ENCODE results near the gene RBM47. TPM values are rescaled to one million over a fixed set of nuclear protein-coding genes. Genes with fewer than 3 reads are reported as not detected.

Gene RBM47
- total and polyA plus RNA-seq, 7 experiments from 2014 or later, result 0.17 to 47.2 (median 1.9) TPM

DNA sequence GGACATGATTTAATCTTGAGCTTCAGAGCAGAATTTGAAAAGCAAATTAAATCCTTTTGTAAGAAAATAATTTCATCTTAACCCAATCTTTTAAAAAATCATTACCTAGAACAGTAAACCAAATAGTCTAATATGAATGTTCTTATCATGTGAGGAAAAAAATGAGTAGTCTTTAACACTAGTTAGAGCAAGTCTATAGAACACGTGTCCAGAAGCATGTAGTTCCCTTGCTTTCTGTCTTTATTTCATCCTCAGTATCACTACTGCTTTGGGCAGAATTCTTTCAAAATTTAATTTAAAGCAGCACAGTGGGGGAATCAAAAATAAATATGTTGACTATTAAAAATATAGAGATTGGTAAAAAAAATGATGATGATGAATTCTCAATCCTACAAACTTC is 2.1 kb downstream of the RBM47 start:
- intact Hi-C loops (cut with micrococcal nuclease), result loop anchor here in 1 of 2 donors (5.0 kb wide), 1 partner anchor 90 kb away; no protein-coding TSS in a partner anchor
- ATAC-seq, result no peak
- Mint-ChIP-seq H3K27ac (no peak overlapping the region), H3K36me3 (peaks cover 0 to 6% (median 0%) of the 10 kb centered on the region in 5 donors), H3K4me1 (peaks cover 18 to 47% (median 22%) of the 10 kb centered on the region in 7 donors), H3K9me3 (no peaks in the 10 kb centered on the region), H3K4me3 (peak overlapping the region in 2 of 10 donors; percentile 23 to 42), H3K27me3 (peaks cover 0 to 28% (median 21%) of the 10 kb centered on the region in 5 donors)
- no peak overlapping the region for H3K27ac ChIP-seq (ENCODE audit: low read depth, low read length)
- no peak for DNase-seq
- H3K9me3 ChIP-seq (ENCODE audit: control insufficient read depth in 2 of 3, low read length in 3 of 3), result no peaks in the 10 kb centered on the region
- no peaks in the 10 kb centered on the region for H3K27me3 ChIP-seq (ENCODE audit: control insufficient read depth in 2 of 2, insufficient read depth in 2 of 2, low read length in 2 of 2)
- H3K4me3 ChIP-seq (ENCODE audit: low read length), result no peak overlapping the region
- no peaks in the 10 kb centered on the region for H3K36me3 ChIP-seq (ENCODE audit: control insufficient read depth in 2 of 3, insufficient read depth in 3 of 3, low read length in 3 of 3)
- ChIA-PET POLR2A (no interaction called here), CTCF (no interaction called here)
- H3K4me1 ChIP-seq (ENCODE audit: control insufficient read depth in 2 of 2, insufficient read depth in 2 of 2, low read length in 2 of 2), result peaks cover 0 to 13% of the 10 kb centered on the region in 2 donors

DNA sequence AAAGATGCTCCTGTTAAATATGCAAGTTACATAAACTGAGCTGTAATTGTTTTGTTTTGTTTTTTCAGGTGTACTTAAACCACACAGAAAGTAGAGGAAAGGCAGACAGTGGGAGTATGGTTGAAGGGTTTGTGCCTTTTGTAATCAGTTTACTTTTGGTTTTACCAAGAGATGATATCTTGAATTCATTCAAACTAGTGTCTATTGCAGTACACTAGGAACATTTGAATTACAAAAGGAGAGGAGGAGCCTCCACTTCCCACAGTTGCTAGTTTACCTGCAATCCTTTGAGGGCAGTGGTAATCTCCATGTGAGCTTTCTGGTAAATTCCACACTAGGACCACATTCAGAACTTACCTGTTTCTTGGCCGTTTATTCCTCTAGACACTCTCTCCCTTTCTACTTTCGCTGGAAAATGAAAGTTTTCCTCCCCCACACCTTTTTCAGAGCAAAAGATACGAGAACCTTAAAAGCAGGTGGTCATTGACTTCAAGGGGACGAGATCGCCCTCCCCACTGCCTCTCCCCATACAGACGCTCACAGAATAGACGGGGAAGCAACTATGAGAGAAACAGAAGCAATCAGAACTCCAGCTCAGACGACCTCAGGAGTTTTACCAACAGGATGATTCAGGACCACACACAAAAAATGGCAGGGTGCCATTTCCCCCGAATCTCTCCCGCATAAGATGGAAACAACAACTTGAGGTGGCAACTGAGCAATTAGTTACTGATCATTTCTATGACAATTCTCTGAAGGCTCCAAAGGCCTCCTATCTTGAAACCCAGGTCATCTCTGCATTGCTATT is 3.3 kb downstream of the RBM47 start:
- Mint-ChIP-seq H3K9me3 (peaks cover 0 to 5% (median 0%) of the 10 kb centered on the region in 11 donors), H3K4me3 (peak overlapping the region in 2 of 10 donors; percentile 53 to 68), H3K4me1 (peaks cover 21 to 57% (median 26%) of the 10 kb centered on the region in 7 donors), H3K27me3 (peaks cover 0 to 28% (median 25%) of the 10 kb centered on the region in 5 donors), H3K36me3 (peaks cover 0 to 11% (median 4%) of the 10 kb centered on the region in 5 donors), H3K27ac (no peak overlapping the region)
- ChIA-PET CTCF (interaction anchor here (0.6 kb wide), 1 partner anchor 1373 kb away, joined by 3 read pairs; no protein-coding TSS in a partner anchor), POLR2A (no interaction called here)
- Histone ChIP-seq H3K27ac (ENCODE audit: low read depth, low read length) (no peak overlapping the region), H3K36me3 (ENCODE audit: control insufficient read depth in 2 of 3, insufficient read depth in 3 of 3, low read length in 3 of 3) (no peaks in the 10 kb centered on the region), H3K4me1 (ENCODE audit: control insufficient read depth in 2 of 2, insufficient read depth in 2 of 2, low read length in 2 of 2) (peaks cover 0 to 13% of the 10 kb centered on the region in 2 donors), H3K9me3 (ENCODE audit: control insufficient read depth in 2 of 3, low read length in 3 of 3) (no peaks in the 10 kb centered on the region), H3K27me3 (ENCODE audit: control insufficient read depth in 2 of 2, insufficient read depth in 2 of 2, low read length in 2 of 2) (no peaks in the 10 kb centered on the region), H3K4me3 (ENCODE audit: low read length) (no peak overlapping the region)
- DNase-seq (no peak), ATAC-seq (no peak)
- intact Hi-C loops (cut with micrococcal nuclease), result loop anchor here in 1 of 2 donors (5.0 kb wide), 1 partner anchor 91 kb away; no protein-coding TSS in a partner anchor

GRCh38 chr4:40623707-40624106 is 6.0 kb downstream of the RBM47 start:
- no peaks in the 10 kb centered on the region for H3K36me3 ChIP-seq (ENCODE audit: control insufficient read depth in 2 of 3, insufficient read depth in 3 of 3, low read length in 3 of 3)
- ATAC-seq, result no peak
- H3K4me1 ChIP-seq (ENCODE audit: control insufficient read depth in 2 of 2, insufficient read depth in 2 of 2, low read length in 2 of 2), result peaks cover 0 to under 1% of the 10 kb centered on the region in 2 donors
- Mint-ChIP-seq H3K4me3 (no peak overlapping the region), H3K27me3 (peaks cover 0 to 23% (median 14%) of the 10 kb centered on the region in 5 donors), H3K36me3 (peaks cover 0 to 13% (median 4%) of the 10 kb centered on the region in 5 donors), H3K9me3 (peaks cover 0 to 5% (median 0%) of the 10 kb centered on the region in 11 donors), H3K27ac (no peak overlapping the region), H3K4me1 (peaks cover 7 to 50% (median 14%) of the 10 kb centered on the region in 7 donors)
- POLR2A ChIA-PET, result no interaction called here
- H3K27me3 ChIP-seq (ENCODE audit: control insufficient read depth in 2 of 2, insufficient read depth in 2 of 2, low read length in 2 of 2), result no peaks in the 10 kb centered on the region
- no peaks in the 10 kb centered on the region for H3K9me3 ChIP-seq (ENCODE audit: control insufficient read depth in 2 of 3, low read length in 3 of 3)
- DNase-seq, result no peak
- H3K4me3 ChIP-seq (ENCODE audit: low read length), result no peak overlapping the region
- intact Hi-C loops (cut with micrococcal nuclease), result loop anchor here in 1 of 2 donors (2.0 kb wide), 1 partner anchor 49 kb away; no protein-coding TSS in a partner anchor
- H3K27ac ChIP-seq (ENCODE audit: low read depth, low read length), result no peak overlapping the region
- CTCF ChIA-PET, result no interaction called here

DNA sequence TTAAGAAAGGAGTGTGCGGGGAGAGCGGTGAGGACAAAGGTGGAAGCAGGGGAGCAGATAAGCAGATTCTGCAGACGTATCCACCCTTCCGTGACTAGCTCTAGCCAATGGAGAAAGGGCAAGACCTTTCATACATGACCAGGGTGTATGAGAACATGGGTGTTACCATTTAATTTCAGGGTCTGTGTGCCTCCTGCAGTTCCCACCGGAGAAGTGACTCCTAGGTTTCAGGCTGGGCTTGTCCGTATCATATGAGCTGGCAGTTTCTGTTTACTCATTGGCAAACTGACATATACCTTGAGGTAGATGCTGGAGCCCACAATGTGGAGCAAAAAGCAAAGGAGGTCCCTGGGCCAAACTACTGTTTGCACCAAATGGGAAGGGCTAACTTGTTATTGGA is 6.8 kb downstream of the RBM47 start:
- no peaks in the 10 kb centered on the region for H3K4me1 ChIP-seq (ENCODE audit: control insufficient read depth in 2 of 2, insufficient read depth in 2 of 2, low read length in 2 of 2)
- H3K27me3 Mint-ChIP-seq, result peaks cover 0 to 20% (median 14%) of the 10 kb centered on the region in 5 donors

GRCh38 chr4:40621592-40622512 is 7.8 kb downstream of the RBM47 start:
- peak overlapping the region in 2 of 10 donors; percentile 10 to 40 for H3K4me3 Mint-ChIP-seq
- peaks cover 0 to 10% (median 4%) of the 10 kb centered on the region in 5 donors for H3K36me3 Mint-ChIP-seq
- ATAC-seq, result peak; percentile 84
- DNase-seq, result no peak
- intact Hi-C loops (cut with micrococcal nuclease), result loop anchor here in 1 of 2 donors (2.0 kb wide), 1 partner anchor 51 kb away; no protein-coding TSS in a partner anchor
- H3K4me1 Mint-ChIP-seq, result peaks cover 0 to 38% (median 8%) of the 10 kb centered on the region in 7 donors
- peaks cover 0 to 5% (median 0%) of the 10 kb centered on the region in 11 donors for H3K9me3 Mint-ChIP-seq
- H3K9me3 ChIP-seq (ENCODE audit: control insufficient read depth in 2 of 3, low read length in 3 of 3), result no peaks in the 10 kb centered on the region
- CTCF ChIA-PET, result no interaction called here
- H3K27ac Mint-ChIP-seq, result peak overlapping the region in 1 of 9 donors; percentile 24
- no peaks in the 10 kb centered on the region for H3K27me3 ChIP-seq (ENCODE audit: control insufficient read depth in 2 of 2, insufficient read depth in 2 of 2, low read length in 2 of 2)
- POLR2A ChIA-PET, result interaction anchor here (0.7 kb wide), 1 partner anchor 100 kb away, joined by 3 read pairs; no protein-coding TSS in a partner anchor
- no peaks in the 10 kb centered on the region for H3K4me1 ChIP-seq (ENCODE audit: control insufficient read depth in 2 of 2, insufficient read depth in 2 of 2, low read length in 2 of 2)
- H3K27me3 Mint-ChIP-seq, result peaks cover 0 to 11% (median 10%) of the 10 kb centered on the region in 5 donors
- no peak overlapping the region for H3K27ac ChIP-seq (ENCODE audit: low read depth, low read length)
- no peak overlapping the region for H3K4me3 ChIP-seq (ENCODE audit: low read length)
- H3K36me3 ChIP-seq (ENCODE audit: control insufficient read depth in 2 of 3, insufficient read depth in 3 of 3, low read length in 3 of 3), result no peaks in the 10 kb centered on the region

More for the DNA sequence above, 6.8 kb downstream of the RBM47 start:
- ATAC-seq (no peak), DNase-seq (no peak)
- intact Hi-C loops (cut with micrococcal nuclease), result loop anchor here in 1 of 2 donors (2.0 kb wide), 1 partner anchor 50 kb away; no protein-coding TSS in a partner anchor
- Histone ChIP-seq H3K36me3 (ENCODE audit: control insufficient read depth in 2 of 3, insufficient read depth in 3 of 3, low read length in 3 of 3) (no peaks in the 10 kb centered on the region), H3K27me3 (ENCODE audit: control insufficient read depth in 2 of 2, insufficient read depth in 2 of 2, low read length in 2 of 2) (no peaks in the 10 kb centered on the region), H3K27ac (ENCODE audit: low read depth, low read length) (no peak overlapping the region), H3K9me3 (ENCODE audit: control insufficient read depth in 2 of 3, low read length in 3 of 3) (no peaks in the 10 kb centered on the region), H3K4me3 (ENCODE audit: low read length) (no peak overlapping the region)
- Mint-ChIP-seq H3K4me1 (peaks cover 0 to 46% (median 8%) of the 10 kb centered on the region in 7 donors), H3K36me3 (peaks cover 0 to 11% (median 4%) of the 10 kb centered on the region in 5 donors), H3K27ac (no peak overlapping the region), H3K4me3 (no peak overlapping the region), H3K9me3 (peaks cover 0 to 5% (median 0%) of the 10 kb centered on the region in 11 donors)
- ChIA-PET POLR2A (no interaction called here), CTCF (no interaction called here)

DNA sequence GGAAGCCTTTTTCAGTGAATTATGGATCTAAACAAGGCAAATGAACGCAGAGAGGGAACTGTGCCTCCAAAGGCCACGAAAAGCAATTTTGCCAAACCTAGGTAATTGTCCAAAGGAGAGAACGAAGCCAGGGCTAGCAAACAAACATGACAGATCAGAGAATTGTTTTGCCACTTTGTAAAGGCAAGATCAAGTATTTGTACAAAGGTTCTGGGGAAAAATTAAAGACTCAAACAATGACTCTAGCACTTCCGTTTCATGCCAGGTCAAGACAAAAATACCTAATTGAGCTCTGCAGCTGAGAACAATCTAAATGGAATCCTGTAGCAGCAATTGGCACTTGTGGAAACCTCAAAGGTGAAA is 8.5 kb downstream of the RBM47 start:
- Histone ChIP-seq H3K27ac (ENCODE audit: low read depth, low read length) (no peak overlapping the region), H3K4me1 (ENCODE audit: control insufficient read depth in 2 of 2, insufficient read depth in 2 of 2, low read length in 2 of 2) (no peaks in the 10 kb centered on the region), H3K36me3 (ENCODE audit: control insufficient read depth in 2 of 3, insufficient read depth in 3 of 3, low read length in 3 of 3) (no peaks in the 10 kb centered on the region), H3K4me3 (ENCODE audit: low read length) (no peak overlapping the region), H3K9me3 (ENCODE audit: control insufficient read depth in 2 of 3, low read length in 3 of 3) (no peaks in the 10 kb centered on the region), H3K27me3 (ENCODE audit: control insufficient read depth in 2 of 2, insufficient read depth in 2 of 2, low read length in 2 of 2) (no peaks in the 10 kb centered on the region)
- intact Hi-C loops (cut with micrococcal nuclease), result no loop called here
- Mint-ChIP-seq H3K27ac (no peak overlapping the region), H3K36me3 (peaks cover 0 to 10% (median 4%) of the 10 kb centered on the region in 5 donors), H3K4me1 (peaks cover 0 to 35% (median 11%) of the 10 kb centered on the region in 7 donors), H3K9me3 (peaks cover 0 to 5% (median 0%) of the 10 kb centered on the region in 11 donors), H3K27me3 (peaks cover 0 to 6% (median 5%) of the 10 kb centered on the region in 5 donors), H3K4me3 (no peak overlapping the region)
- CTCF ChIA-PET, result no interaction called here
- ATAC-seq, result no peak
- DNase-seq, result no peak
- POLR2A ChIA-PET, result interaction anchor here (0.7 kb wide), 1 partner anchor 101 kb away, joined by 3 read pairs; no protein-coding TSS in a partner anchor

Measured in naive thymus-derived CD4-positive, alpha-beta T cell (primary cell).